K562 (cell line): ENCODE measurements around the gene ATOH1. TPM values are rescaled to one million over a fixed set of nuclear protein-coding genes. Genes with fewer than 3 reads are reported as not detected.

ENCODE experiments used
- polyA plus RNA-seq, 8 experiments: library from polyadenylated mRNA; depleted of rRNA in 4 of 8; stranded (reverse) in 5 of 8; unstranded in 3 of 8; fragments of >200 nt; fragmentation: Nextera tagmentation in 2 of 8; fragmentation: Illumina TruSeq in 1 of 8; extraction: Ambion mirVana in 2 of 8; extraction: Trizol in 1 of 8; gene quantifications; 2 replicates each; pipeline versions ENCODE4 v1.2.1 to v1.2.3, GENCODE V29; 2011 to 2014; ENCODE audit warnings: inconsistent platforms in 1 of 8, missing spikeins in 1 of 8
- small RNA-seq: library from RNA; depleted of rRNA; stranded (forward); fragments of <200 nt; gene quantifications from one replicate; pipeline ENCODE3, GENCODE V24; 2014
- total RNA-seq, 7 experiments: library from RNA; depleted of rRNA in 6 of 7; stranded (reverse); fragments of >200 nt in 6 of 7; fragmentation: Illumina TruSeq in 2 of 7; extraction: Trizol in 2 of 7; gene quantifications; 2 replicates each; pipeline versions ENCODE4 v1.2.1 to v1.2.3, GENCODE V29; 2011 to 2021; ENCODE audit warnings: low replicate concordance in 1 of 7

Gene ATOH1
- total and polyA plus RNA-seq, 9 of the 15 experiments (the other 6 are each of a cell fraction or from before 2014, with no cell fraction given) = not detected

Small RNAs within 50 kb of the gene (small RNA-seq; reads per million reads assigned to genes)
- gene RNA5SP164 = not detected
